ENCODE data around the gene SIGLEC15. TPM values are rescaled to one million over a fixed set of nuclear protein-coding genes. Genes with fewer than 3 reads are reported as not detected.
"Not testable (repeated sequence)": the region's sequence is repeated elsewhere in the genome, so short reads cannot be mapped to it uniquely, and the experiment has no call there.

Gene SIGLEC15
- total RNA-seq, 2 experiments from 2014 or later = not detected

DNA sequence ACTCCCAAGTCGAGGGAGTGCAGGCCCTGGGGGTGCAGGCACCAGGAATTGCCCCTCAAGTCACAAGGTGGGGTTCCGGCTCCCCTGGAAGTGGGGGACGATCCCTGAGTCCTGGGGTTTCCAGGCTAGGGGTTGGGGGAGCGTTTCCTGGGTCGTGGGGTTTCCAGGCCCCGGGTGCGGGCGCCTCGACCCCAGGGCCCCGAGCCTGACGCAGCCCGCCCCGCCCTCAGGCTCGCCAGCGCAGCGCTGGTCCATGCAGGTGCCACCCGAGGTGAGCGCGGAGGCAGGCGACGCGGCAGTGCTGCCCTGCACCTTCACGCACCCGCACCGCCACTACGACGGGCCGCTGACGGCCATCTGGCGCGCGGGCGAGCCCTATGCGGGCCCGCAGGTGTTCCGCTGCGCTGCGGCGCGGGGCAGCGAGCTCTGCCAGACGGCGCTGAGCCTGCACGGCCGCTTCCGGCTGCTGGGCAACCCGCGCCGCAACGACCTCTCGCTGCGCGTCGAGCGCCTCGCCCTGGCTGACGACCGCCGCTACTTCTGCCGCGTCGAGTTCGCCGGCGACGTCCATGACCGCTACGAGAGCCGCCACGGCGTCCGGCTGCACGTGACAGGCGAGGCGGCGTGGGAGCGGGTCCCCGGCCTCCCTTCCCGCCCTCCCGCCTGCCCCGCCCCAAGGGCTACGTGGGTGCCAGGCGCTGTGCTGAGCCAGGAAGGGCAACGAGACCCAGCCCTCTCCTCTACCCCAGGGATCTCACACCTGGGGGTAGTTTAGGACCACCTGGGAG, 12.0 kb downstream of the SIGLEC15 start:
- Mint-ChIP-seq H3K36me3 (ENCODE audit: low read depth) (no peaks in the 10 kb centered on the region), H3K27me3 (ENCODE audit: low read depth) (peaks cover 50% of the 10 kb centered on the region), H3K4me3 (peak overlapping the region; percentile 13), H3K27ac (no peak overlapping the region), H3K9me3 (ENCODE audit: insufficient read depth) (no peaks in the 10 kb centered on the region), H3K4me1 (ENCODE audit: low read depth) (peaks cover 10% of the 10 kb centered on the region)
- DNase-seq (peak; percentile 67), ATAC-seq (peak; percentile 82)
- ChIA-PET CTCF (interaction anchor here (0.5 to 1.4 kb wide), 8 partner anchors 13 to 175 kb away, joined by 3 to 9 read pairs (median 4); no protein-coding TSS in a partner anchor), POLR2A (interaction anchor here (1.4 kb wide), 1 partner anchor 173 kb away, joined by 3 read pairs; no protein-coding TSS in a partner anchor)

- Mint-ChIP-seq H3K27ac (no peak overlapping the region), H3K4me1 (ENCODE audit: low read depth) (peaks cover 10% of the 10 kb centered on the region), H3K4me3 (peak overlapping the region; percentile 13), H3K9me3 (ENCODE audit: insufficient read depth) (no peaks in the 10 kb centered on the region), H3K27me3 (ENCODE audit: low read depth) (peaks cover 50% of the 10 kb centered on the region), H3K36me3 (ENCODE audit: low read depth) (no peaks in the 10 kb centered on the region)
- POLR2A ChIA-PET = interaction anchor here (1.4 kb wide), 1 partner anchor 174 kb away, joined by 3 read pairs; no protein-coding TSS in a partner anchor
- ATAC-seq (no peak), DNase-seq (no peak)
- CTCF ChIA-PET = interaction anchor here (1.4 kb wide), 1 partner anchor 150 kb away, joined by 4 read pairs; no protein-coding TSS in a partner anchor
Measured at GRCh38 chr18:45838302-45839070, 13.0 kb downstream of the SIGLEC15 start.

- DNase-seq (peak; percentile 58), ATAC-seq (peak; percentile 43)
- H3K36me3 Mint-ChIP-seq (ENCODE audit: low read depth) = no peaks in the 10 kb centered on the region
- H3K9me3 Mint-ChIP-seq (ENCODE audit: insufficient read depth) = no peaks in the 10 kb centered on the region
- CTCF ChIA-PET = interaction anchor here (0.6 to 2.8 kb wide), 18 partner anchors 10 to 234 kb away, joined by 3 to 32 read pairs (median 4); no protein-coding TSS in a partner anchor
- H3K4me1 Mint-ChIP-seq (ENCODE audit: low read depth) = peaks cover 10% of the 10 kb centered on the region
- no peak overlapping the region for H3K27ac Mint-ChIP-seq
- POLR2A ChIA-PET = interaction anchor here (0.6 to 1.0 kb wide), 2 partner anchors 39 to 176 kb away, joined by 3 to 4 read pairs; no protein-coding TSS in a partner anchor
- H3K4me3 Mint-ChIP-seq = no peak overlapping the region
- peaks cover 41% of the 10 kb centered on the region for H3K27me3 Mint-ChIP-seq (ENCODE audit: low read depth)
Measured at GRCh38 chr18:45839414-45840395, 14.2 kb downstream of the SIGLEC15 start.

- DNase-seq (no peak), ATAC-seq (no peak)
- ChIA-PET POLR2A (no interaction called here), CTCF (interaction anchor here (2.1 to 2.8 kb wide), 2 partner anchors 39 to 153 kb away, joined by 14 to 19 read pairs; no protein-coding TSS in a partner anchor)
- Mint-ChIP-seq H3K4me1 (ENCODE audit: low read depth) (peaks cover 10% of the 10 kb centered on the region), H3K36me3 (ENCODE audit: low read depth) (no peaks in the 10 kb centered on the region), H3K27me3 (ENCODE audit: low read depth) (peaks cover 28% of the 10 kb centered on the region), H3K4me3 (no peak overlapping the region), H3K27ac (peak overlapping the region; percentile 27), H3K9me3 (ENCODE audit: insufficient read depth) (no peaks in the 10 kb centered on the region)
Measured at GRCh38 chr18:45841060-45841764, 15.7 kb downstream of the SIGLEC15 start.

GRCh38 chr18:45841765-45842442, 16.4 kb downstream of the SIGLEC15 start:
- DNase-seq (no peak), ATAC-seq (no peak)
- no peaks in the 10 kb centered on the region for H3K9me3 Mint-ChIP-seq (ENCODE audit: insufficient read depth)
- H3K4me3 Mint-ChIP-seq = no peak overlapping the region
- H3K4me1 Mint-ChIP-seq (ENCODE audit: low read depth) = peaks cover 8% of the 10 kb centered on the region
- no peaks in the 10 kb centered on the region for H3K36me3 Mint-ChIP-seq (ENCODE audit: low read depth)
- ChIA-PET CTCF (interaction anchor here (2.8 kb wide), 1 partner anchor 38 kb away, joined by 14 read pairs; no protein-coding TSS in a partner anchor), POLR2A (no interaction called here)
- no peak overlapping the region for H3K27ac Mint-ChIP-seq
- H3K27me3 Mint-ChIP-seq (ENCODE audit: low read depth) = peaks cover 22% of the 10 kb centered on the region

DNA sequence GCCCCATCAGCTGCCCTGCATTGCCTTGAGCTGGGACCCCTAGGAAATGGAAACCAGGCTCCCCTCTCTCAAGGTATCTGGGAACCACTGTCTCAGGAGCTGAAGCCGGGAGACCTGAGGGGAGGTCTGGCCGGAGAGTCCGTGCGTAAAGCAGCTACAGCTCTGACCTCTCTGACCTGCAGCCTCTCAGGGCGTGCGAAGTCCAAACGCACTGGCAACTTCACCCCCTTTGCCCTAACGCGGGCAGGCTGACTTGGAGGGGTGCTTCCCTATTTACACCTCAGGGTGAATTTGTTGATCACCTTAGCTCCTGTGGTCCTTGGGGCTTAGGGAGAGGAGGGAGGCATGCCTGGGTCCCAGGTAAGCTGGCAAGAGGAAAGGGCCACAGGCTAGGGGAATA, 17.5 kb downstream of the SIGLEC15 start:
- Mint-ChIP-seq H3K4me1 (ENCODE audit: low read depth) (peaks cover 5% of the 10 kb centered on the region), H3K36me3 (ENCODE audit: low read depth) (no peaks in the 10 kb centered on the region), H3K9me3 (ENCODE audit: insufficient read depth) (no peaks in the 10 kb centered on the region), H3K27ac (no peak overlapping the region), H3K4me3 (no peak overlapping the region), H3K27me3 (ENCODE audit: low read depth) (peaks cover 18% of the 10 kb centered on the region)
- ATAC-seq = no peak
- DNase-seq = no peak
- ChIA-PET POLR2A (interaction anchor here (0.6 kb wide), 1 partner anchor 167 kb away, joined by 4 read pairs; no protein-coding TSS in a partner anchor), CTCF (interaction anchor here (1.2 kb wide), 1 partner anchor 37 kb away, joined by 3 read pairs; no protein-coding TSS in a partner anchor)

- DNase-seq (no peak), ATAC-seq (no peak)
- Mint-ChIP-seq H3K27ac (no peak overlapping the region), H3K4me3 (no peak overlapping the region), H3K27me3 (ENCODE audit: low read depth) (peaks cover 3% of the 10 kb centered on the region), H3K36me3 (ENCODE audit: low read depth) (no peaks in the 10 kb centered on the region), H3K4me1 (ENCODE audit: low read depth) (peaks cover 3% of the 10 kb centered on the region), H3K9me3 (ENCODE audit: insufficient read depth) (no peaks in the 10 kb centered on the region)
- ChIA-PET CTCF (interaction anchor here (1.2 kb wide), 1 partner anchor 130 kb away, joined by 3 read pairs; no protein-coding TSS in a partner anchor), POLR2A (interaction anchor here (0.7 kb wide), 1 partner anchor 102 kb away, joined by 3 read pairs; no protein-coding TSS in a partner anchor)
Measured at GRCh38 chr18:45844938-45845337, 19.5 kb downstream of the SIGLEC15 start.

GRCh38 chr18:45845410-45845809, 19.9 kb downstream of the SIGLEC15 start:
- no peak overlapping the region for H3K4me3 Mint-ChIP-seq
- H3K27me3 Mint-ChIP-seq (ENCODE audit: low read depth) = peaks cover under 1% of the 10 kb centered on the region
- H3K4me1 Mint-ChIP-seq (ENCODE audit: low read depth) = peaks cover 3% of the 10 kb centered on the region
- DNase-seq = no peak
- POLR2A ChIA-PET = interaction anchor here (0.7 kb wide), 1 partner anchor 101 kb away, joined by 3 read pairs; no protein-coding TSS in a partner anchor
- no peak overlapping the region for H3K27ac Mint-ChIP-seq
- peaks cover 3% of the 10 kb centered on the region for H3K36me3 Mint-ChIP-seq (ENCODE audit: low read depth)
- no peaks in the 10 kb centered on the region for H3K9me3 Mint-ChIP-seq (ENCODE audit: insufficient read depth)
- no peak for ATAC-seq
- CTCF ChIA-PET = interaction anchor here (1.2 kb wide), 1 partner anchor 129 kb away, joined by 3 read pairs; no protein-coding TSS in a partner anchor

DNA sequence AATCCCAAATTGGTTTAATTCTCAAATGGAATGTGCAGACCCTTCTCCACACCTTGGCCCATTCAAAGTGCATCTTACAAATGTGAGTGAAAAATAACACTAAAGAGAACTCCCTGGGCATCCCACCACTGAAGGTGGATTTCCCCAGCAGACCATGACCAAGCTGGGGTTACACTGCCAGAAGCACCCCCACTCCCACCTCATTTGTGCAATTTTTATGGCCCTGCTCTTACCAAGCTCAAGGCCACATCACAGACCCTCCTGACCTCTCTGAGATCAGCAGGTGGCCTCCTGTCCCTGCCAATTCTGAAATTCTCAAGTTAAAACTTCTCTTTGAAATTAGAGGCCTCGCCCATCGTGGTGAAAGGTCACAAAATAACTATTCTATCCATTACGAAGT, 21.6 kb downstream of the SIGLEC15 start:
- DNase-seq (no peak), ATAC-seq (no peak)
- no peaks in the 10 kb centered on the region for H3K27me3 Mint-ChIP-seq (ENCODE audit: low read depth)
- CTCF ChIA-PET = interaction anchor here (1.2 to 2.0 kb wide), 3 partner anchors 33 to 181 kb away, joined by 3 to 8 read pairs (median 4); no protein-coding TSS in a partner anchor
- H3K36me3 Mint-ChIP-seq (ENCODE audit: low read depth) = peaks cover 6% of the 10 kb centered on the region
- no peaks in the 10 kb centered on the region for H3K9me3 Mint-ChIP-seq (ENCODE audit: insufficient read depth)
- POLR2A ChIA-PET = no interaction called here
- no peak overlapping the region for H3K4me3 Mint-ChIP-seq
- H3K27ac Mint-ChIP-seq = no peak overlapping the region
- peaks cover 3% of the 10 kb centered on the region for H3K4me1 Mint-ChIP-seq (ENCODE audit: low read depth)

DNA sequence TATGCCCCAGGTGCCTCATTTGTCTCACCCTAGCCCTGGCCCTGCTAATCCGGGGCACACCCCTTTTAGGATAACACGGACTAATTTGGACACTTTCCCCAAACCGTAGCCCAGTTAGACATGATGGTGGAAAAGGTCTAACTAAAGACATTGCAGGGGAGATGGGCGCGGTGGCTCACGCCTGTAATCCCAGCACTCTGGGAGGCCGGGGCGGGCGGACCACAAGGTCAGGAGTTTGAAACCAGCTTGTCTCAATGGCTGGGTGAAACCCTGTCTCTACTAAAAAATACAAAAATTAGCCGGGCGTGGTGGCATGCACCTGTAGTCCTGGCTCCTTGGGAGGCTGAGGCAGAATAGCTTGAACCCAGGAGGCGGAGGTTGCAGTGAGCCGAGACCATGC, 23.2 kb downstream of the SIGLEC15 start:
- H3K27me3 Mint-ChIP-seq (ENCODE audit: low read depth); H3K9me3 Mint-ChIP-seq (ENCODE audit: insufficient read depth); H3K4me1 Mint-ChIP-seq (ENCODE audit: low read depth); DNase-seq; POLR2A ChIA-PET; ATAC-seq; H3K4me3 Mint-ChIP-seq; H3K27ac Mint-ChIP-seq: not testable (repeated sequence)
- CTCF ChIA-PET = interaction anchor here (0.8 to 3.1 kb wide), 6 partner anchors 9 to 183 kb away, joined by 3 to 15 read pairs (median 6); no protein-coding TSS in a partner anchor
- peaks cover 13% of the 10 kb centered on the region for H3K36me3 Mint-ChIP-seq (ENCODE audit: low read depth)

Measured in activated CD8-positive, alpha-beta T cell treated with anti-CD3 and anti-CD28 coated beads, Interleukin-2, amount 10 ng/mL, durations not matched to agents 7 days and 5 days (primary cell).